GM21717 (cell line): ENCODE data around the gene GRAMD1B.

Experiments used
- ATAC-seq: cut with Tn5 transposase; IDR thresholded peaks from one replicate; pipeline ENCODE4 v1.9.1; 2021; ENCODE audit warnings: mild to moderate bottlenecking, moderate library complexity; ENCODE audit not compliant: unreplicated experiment

Gene GRAMD1B

GRCh38 chr11:123408619-123409455, 21.2 kb upstream of the GRAMD1B start:
- ATAC-seq, result no peak

- ATAC-seq, result no peak
Measured at GRCh38 chr11:123409456-123410217, 20.4 kb upstream of the GRAMD1B start.

GRCh38 chr11:123410218-123410549, 19.9 kb upstream of the GRAMD1B start:
- no peak for ATAC-seq

- ATAC-seq, result no peak
Measured at GRCh38 chr11:123413636-123414035, 16.4 kb upstream of the GRAMD1B start.

GRCh38 chr11:123416566-123416965, 13.5 kb upstream of the GRAMD1B start:
- ATAC-seq, result no peak

- ATAC-seq, result no peak
Measured at GRCh38 chr11:123418351-123419114, 11.5 kb upstream of the GRAMD1B start.

- ATAC-seq, result no peak
Measured at GRCh38 chr11:123419731-123420452, 10.2 kb upstream of the GRAMD1B start.

- no peak for ATAC-seq
Measured at GRCh38 chr11:123421589-123421988, 8.5 kb upstream of the GRAMD1B start.

- no peak for ATAC-seq
Measured at GRCh38 chr11:123425367-123425766, 4.7 kb upstream of the GRAMD1B start.

GRCh38 chr11:123426789-123427188, 3.3 kb upstream of the GRAMD1B start:
- ATAC-seq, result no peak

- ATAC-seq, result no peak
Measured at GRCh38 chr11:123427405-123427804, 2.7 kb upstream of the GRAMD1B start.

- no peak for ATAC-seq
Measured at GRCh38 chr11:123428116-123428715, 1.9 kb upstream of the GRAMD1B start.

- ATAC-seq, result no peak
Measured at GRCh38 chr11:123429336-123429735, 733 bp upstream of the GRAMD1B start.

- peak; percentile 64 for ATAC-seq
Measured at GRCh38 chr11:123430721-123431497, 840 bp downstream of the GRAMD1B start.

GRCh38 chr11:123431619-123432018, 1.6 kb downstream of the GRAMD1B start:
- no peak for ATAC-seq

- no peak for ATAC-seq
Measured at GRCh38 chr11:123434262-123434661, 4.2 kb downstream of the GRAMD1B start.

GRCh38 chr11:123434911-123435310, 4.8 kb downstream of the GRAMD1B start:
- ATAC-seq, result no peak

- no peak for ATAC-seq
Measured at GRCh38 chr11:123437236-123437979, 7.3 kb downstream of the GRAMD1B start.

GRCh38 chr11:123438131-123438627, 8.1 kb downstream of the GRAMD1B start:
- no peak for ATAC-seq
